Stomach (tissue), 9 donors: ENCODE data around the gene PDE4D. TPM values are rescaled to one million over a fixed set of nuclear protein-coding genes. Genes with fewer than 3 reads are reported as not detected.

Experiments
- DNase-seq, 2 donors: peaks; one replicate each; pipeline versions ENCODE4 v3.0.0 to v3.0.0-alpha.2; 2013 to 2019
- H3K27ac ChIP-seq, 5 donors: fragments of 200-600 bp in 4 of 5; sonication (generic) in 4 of 5; one replicate each; pipeline ENCODE4 v1.5.1; 2013 to 2019; ENCODE audit warnings: mild to moderate bottlenecking in 1 of 5, moderate library complexity in 1 of 5
- H3K27me3 ChIP-seq, 3 donors: fragments of 200-600 bp; sonication (generic); one replicate each; pipeline ENCODE4 v1.5.1; 2017 to 2019; ENCODE audit warnings: mixed run types in 1 of 3
- H3K36me3 ChIP-seq, 4 donors: fragments of 200-600 bp; sonication (generic); 1 replicate in 3 of 4; 2 replicates in 1 of 4; pipeline ENCODE4 v1.5.1; 2016 to 2019
- H3K4me1 ChIP-seq, 4 donors: fragments of 200-600 bp; sonication (generic); one replicate each; pipeline ENCODE4 v1.5.1; 2016 to 2019
- H3K4me3 ChIP-seq, 4 donors: fragments of 200-600 bp; sonication (generic) in 3 of 4; one replicate each; pipeline ENCODE4 v1.5.1; 2016 to 2019; ENCODE audit warnings: mild to moderate bottlenecking in 1 of 4
- H3K9me3 ChIP-seq, 4 donors: fragments of 200-600 bp; sonication (generic); one replicate each; pipeline ENCODE4 v1.5.1; 2016 to 2019
- CTCF ChIP-seq, 7 experiments: fragments of 450-650 bp in 4 of 7; fragments of 200-600 bp in 3 of 7; sonication (generic) in 3 of 7; IDR thresholded peaks; one replicate each; pipeline ENCODE4 v1.5.1; 2016 to 2019; ENCODE audit warnings: antibody characterized with exemption in 7 of 7, control low read depth in 2 of 7, mild to moderate bottlenecking in 1 of 7
- EP300 ChIP-seq: sonication (generic); formaldehyde crosslinking; IDR thresholded peaks from one replicate; pipeline ENCODE4 v1.6.1; 2017; ENCODE audit warnings: antibody characterized with exemption
- POLR2A ChIP-seq, 4 donors: fragments of 450-650 bp; IDR thresholded peaks; one replicate each; pipeline ENCODE4 v1.6.1; 2016; ENCODE audit warnings: antibody characterized with exemption in 4 of 4, control low read depth in 2 of 4, mild to moderate bottlenecking in 1 of 4, moderate library complexity in 1 of 4
- POLR2AphosphoS5 ChIP-seq, 3 donors: sonication (generic); formaldehyde crosslinking; IDR thresholded peaks; one replicate each; pipeline ENCODE4 v1.6.1; 2016; ENCODE audit warnings: antibody characterized with exemption in 3 of 3
- WGBS, 5 donors: extraction: QIAGEN DNeasy Blood & Tissue Kit in 3 of 5; methylation state at CpG; one replicate each; pipeline versions ENCODE4 v1.1.5 to v1.1.7; 2013 to 2018; 5-methylcytosine and 5-hydroxymethylcytosine counted together
- intact Hi-C: fragments of 100-400 bp; cut with DNase I; formaldehyde crosslinking; loops from one replicate; pipeline ENCODE4 v1.15.1; 2023; ENCODE audit warnings: low total_unique reads
- polyA plus RNA-seq, 3 donors: library from polyadenylated mRNA; stranded (reverse); fragments of 200-250 nt; gene quantifications; one replicate each; pipeline ENCODE4 v1.2.3, GENCODE V29; 2013
- total RNA-seq, 5 donors: library from RNA; depleted of rRNA; stranded (reverse); fragments of >200 nt; gene quantifications; one replicate each; pipeline versions ENCODE4 v1.1.0 to v1.2.3, GENCODE V29; 2014 to 2016
- donor health status: healthy with polysubstance abuse.
- donor health status: Bipolar disorder and iron deficiency.
- donor health status: healthy.

Gene PDE4D
- total and polyA plus RNA-seq, 8 donors = 3.1 to 147 (median 97.3) TPM

- Histone ChIP-seq H3K36me3 (no peaks in the 10 kb centered on the region), H3K27me3 (no peaks in the 10 kb centered on the region), H3K4me3 (no peak overlapping the region), H3K9me3 (no peaks in the 10 kb centered on the region), H3K4me1 (peaks cover 0 to 15% (median 2%) of the 10 kb centered on the region in 4 donors), H3K27ac (no peak overlapping the region)
- DNase-seq = no peak
- WGBS, 5 donors = 93 to 100% (median 97%) methylated on average over 2 of the region's 2 CpGs
- intact Hi-C loops = no loop called here
- TF ChIP-seq POLR2A (IDR thresholded peaks at IDR 0.05) (no peak), POLR2AphosphoS5 (IDR thresholded peaks at IDR 0.05) (no peak), CTCF (IDR thresholded peaks at IDR 0.05) (no peak), EP300 (no peak)
Observed at GRCh38 chr5:59142138-59142537, 751.4 kb downstream of the PDE4D start.

- no peaks in the 10 kb centered on the region for H3K36me3 ChIP-seq
- no peak overlapping the region for H3K4me3 ChIP-seq
- intact Hi-C loops = no loop called here
- H3K27ac ChIP-seq = no peak overlapping the region
- no peak for DNase-seq
- H3K4me1 ChIP-seq = peaks cover 0 to 11% (median 2%) of the 10 kb centered on the region in 4 donors
- WGBS, 5 donors = 94 to 98% (median 97%) methylated on average over 2 of the region's 2 CpGs
- H3K9me3 ChIP-seq = no peaks in the 10 kb centered on the region
- TF ChIP-seq EP300 = no peak
- TF ChIP-seq POLR2A (IDR thresholded peaks at IDR 0.05) = no peak
- no peak for TF ChIP-seq CTCF (IDR thresholded peaks at IDR 0.05)
- no peak for TF ChIP-seq POLR2AphosphoS5 (IDR thresholded peaks at IDR 0.05)
- H3K27me3 ChIP-seq = no peaks in the 10 kb centered on the region
Observed at GRCh38 chr5:59140133-59140532, 753.4 kb downstream of the PDE4D start.

DNA sequence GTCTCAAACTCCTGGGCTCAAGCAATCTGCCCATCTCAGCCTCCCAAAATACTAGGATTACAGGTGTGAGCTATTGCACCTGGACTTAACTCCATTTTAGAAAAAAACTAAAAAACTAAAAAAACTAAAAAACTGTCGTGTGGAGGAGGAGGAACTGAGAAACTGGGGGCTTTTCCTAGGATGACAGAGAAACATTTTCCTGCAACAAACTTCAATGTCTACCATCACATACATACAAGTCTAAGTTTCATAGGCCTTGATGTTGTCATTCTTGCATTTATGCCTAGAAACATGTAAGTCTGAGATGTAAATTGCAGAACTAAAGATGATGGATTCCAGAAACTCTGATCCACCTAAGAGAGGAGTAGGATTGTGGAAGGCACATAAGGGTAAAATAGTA, 753.8 kb downstream of the PDE4D start:
- no peak for DNase-seq
- H3K36me3 ChIP-seq = no peaks in the 10 kb centered on the region
- H3K27ac ChIP-seq = no peak overlapping the region
- H3K27me3 ChIP-seq = no peaks in the 10 kb centered on the region
- intact Hi-C loops = no loop called here
- H3K9me3 ChIP-seq = no peaks in the 10 kb centered on the region
- no peak for TF ChIP-seq CTCF (IDR thresholded peaks at IDR 0.05)
- 61 to 94% (median 89%) methylated on average over 1 of the region's 1 CpG for WGBS, 5 donors
- no peak overlapping the region for H3K4me3 ChIP-seq
- H3K4me1 ChIP-seq = peaks cover 0 to 9% (median 2%) of the 10 kb centered on the region in 4 donors

DNA sequence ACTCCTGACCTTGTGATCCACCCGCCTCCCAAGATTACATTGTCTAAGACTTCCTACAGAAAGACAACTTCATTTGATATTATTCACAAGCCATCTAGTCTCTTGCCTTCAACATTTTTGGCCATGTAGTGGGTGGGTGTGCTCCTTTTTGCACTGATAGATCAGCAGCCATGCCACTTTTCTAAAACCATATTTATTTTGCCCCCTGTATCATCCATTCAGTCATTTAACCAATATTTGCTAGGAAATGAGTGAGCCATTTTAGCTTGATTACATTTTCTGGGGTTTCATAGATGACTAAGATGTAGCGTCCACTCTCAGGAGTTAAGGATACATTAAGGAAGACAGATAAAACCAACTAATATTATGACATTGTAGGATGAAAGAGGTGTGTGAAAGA, 755.0 kb downstream of the PDE4D start:
- Histone ChIP-seq H3K4me3 (no peak overlapping the region), H3K27me3 (no peaks in the 10 kb centered on the region)

More for the DNA sequence above, 755.0 kb downstream of the PDE4D start:
- H3K36me3 ChIP-seq = no peaks in the 10 kb centered on the region
- no peak for DNase-seq
- WGBS, 5 donors = 94 to 100% (median 96%) methylated on average over 2 of the region's 2 CpGs
- H3K4me1 ChIP-seq = no peaks in the 10 kb centered on the region
- TF ChIP-seq EP300 (no peak), POLR2A (IDR thresholded peaks at IDR 0.05) (no peak), POLR2AphosphoS5 (IDR thresholded peaks at IDR 0.05) (no peak), CTCF (IDR thresholded peaks at IDR 0.05) (no peak)
- H3K9me3 ChIP-seq = no peaks in the 10 kb centered on the region
- no peak overlapping the region for H3K27ac ChIP-seq
- intact Hi-C loops = no loop called here
